Fibroblast of skin of back (primary cell): ENCODE results near the gene TCHHL1.

Source experiments
- DNase-seq: peaks from one replicate; pipeline ENCODE4 v3.0.0-alpha.2; 2013

TCHHL1 gene

GRCh38 chr1:152036267-152037216 is 52.3 kb downstream of the TCHHL1 start, which contains the start of gene S100A11:
S100A11 (minus strand) TSS chr1:152037004; CDS start chr1:152036915, 89 bp downstream.
- peak; percentile 88 for DNase-seq

GRCh38 chr1:152035539-152036266 is 53.2 kb downstream of the TCHHL1 start:
- peak; percentile 34 for DNase-seq

- peak; percentile 76 for DNase-seq
These were observed 54.0 kb downstream of the TCHHL1 start for GRCh38 chr1:152034654-152035538.

GRCh38 chr1:152034324-152034653 is 54.6 kb downstream of the TCHHL1 start:
- DNase-seq: no peak
